Neural cell (in vitro differentiated cells): ENCODE results near the gene HTRA2. TPM values are rescaled to one million over a fixed set of nuclear protein-coding genes. Genes with fewer than 3 reads are reported as not detected.

Experiments
- H2AFZ ChIP-seq: fragments of 200-600, 300-800 bp; sonication (generic), shearing (Covaris generic); 2 replicates; pipeline ENCODE4 v1.6.0; 2014; ENCODE audit warnings: low read depth, mild to moderate bottlenecking, antibody characterized with exemption, low read length, moderate library complexity
- H3F3A ChIP-seq: fragments of 200-600 bp; shearing (Covaris generic); 2 replicates; pipeline ENCODE4 v1.6.1; 2016; ENCODE audit warnings: mild to moderate bottlenecking, moderate library complexity, mixed read lengths, antibody characterized with exemption, low read length; ENCODE audit not compliant: insufficient read depth, poor library complexity, severe bottlenecking
- H3K27ac ChIP-seq: fragments of 200-600, 300-800 bp; sonication (generic), shearing (Covaris generic); 2 replicates; pipeline ENCODE4 v1.5.1; 2014; ENCODE audit warnings: mild to moderate bottlenecking, low read length, moderate library complexity
- H3K27me3 ChIP-seq: fragments of 300-800, 200-600 bp; sonication (generic), shearing (Covaris generic); 2 replicates; pipeline ENCODE4 v1.6.0; 2014; ENCODE audit warnings: mild to moderate bottlenecking, low read depth, low read length, moderate library complexity; ENCODE audit not compliant: insufficient read depth
- H3K36me3 ChIP-seq: fragments of 300-800, 200-600 bp; sonication (generic), shearing (Covaris generic); 2 replicates; pipeline ENCODE4 v1.5.1; 2014; ENCODE audit warnings: mild to moderate bottlenecking, antibody characterized with exemption, low read length, moderate library complexity; ENCODE audit not compliant: insufficient read depth
- H3K4me2 ChIP-seq: fragments of 300-800, 200-600 bp; sonication (generic), shearing (Covaris generic); 2 replicates; pipeline ENCODE4 v1.6.0; 2014; ENCODE audit warnings: mild to moderate bottlenecking, low read length
- H3K4me3 ChIP-seq: fragments of 300-800, 200-600 bp; sonication (generic), shearing (Covaris generic); 2 replicates; pipeline ENCODE4 v1.5.1; 2014; ENCODE audit warnings: mild to moderate bottlenecking, low read length, moderate library complexity
- H3K79me2 ChIP-seq: fragments of 200-600 bp; shearing (Covaris generic); replicated peaks from 2 replicates; pipeline ENCODE4 v1.6.0; 2014; ENCODE audit warnings: mild to moderate bottlenecking, low read length, moderate library complexity; ENCODE audit not compliant: insufficient read depth
- H3K9ac ChIP-seq: fragments of 300-800, 200-600 bp; sonication (generic), shearing (Covaris generic); 2 replicates; pipeline ENCODE4 v1.6.1; 2016; ENCODE audit warnings: mild to moderate bottlenecking, low read length, mixed read lengths
- H3K9me2 ChIP-seq: fragments of 200-600 bp; shearing (Covaris generic); 2 replicates; pipeline ENCODE4 v1.6.1; 2016; ENCODE audit warnings: mild to moderate bottlenecking, low read length, mixed read lengths; ENCODE audit not compliant: insufficient read depth
- H3K9me3 ChIP-seq: fragments of 200-600, 300-800 bp; sonication (generic), shearing (Covaris generic); 2 replicates; pipeline ENCODE4 v1.6.1; 2016; ENCODE audit warnings: mild to moderate bottlenecking, mixed run types, low read length, moderate library complexity, mixed read lengths
- H4K20me1 ChIP-seq: fragments of 200-600 bp; shearing (Covaris generic); 2 replicates; pipeline ENCODE4 v1.6.1; 2016; ENCODE audit warnings: mild to moderate bottlenecking, mixed run types; ENCODE audit not compliant: insufficient read depth
- CTCF ChIP-seq: fragments of 450-650 bp; IDR thresholded peaks from 2 replicates; pipeline ENCODE4 v1.5.1; 2014; ENCODE audit warnings: antibody characterized with exemption, mild to moderate bottlenecking, moderate library complexity; ENCODE audit not compliant: poor library complexity, severe bottlenecking
- EP300 ChIP-seq: fragments of 450-650 bp; conservative IDR thresholded peaks from 2 replicates; pipeline ENCODE4 v1.6.1; 2014; ENCODE audit warnings: antibody characterized with exemption, mild to moderate bottlenecking, moderate library complexity; ENCODE audit not compliant: poor library complexity, severe bottlenecking
- EZH2 ChIP-seq: fragments of 200-600, 300-800 bp; shearing (Covaris generic), sonication (generic); IDR thresholded peaks from 2 replicates; pipeline ENCODE4 v1.6.1; 2014; ENCODE audit warnings: antibody characterized with exemption, low read length, borderline replicate concordance, mild to moderate bottlenecking; ENCODE audit not compliant: insufficient read depth, poor library complexity, severe bottlenecking
- MXI1 ChIP-seq: fragments of 450-650 bp; conservative IDR thresholded peaks from 2 replicates; pipeline ENCODE4 v1.6.1; 2014; ENCODE audit warnings: antibody characterized with exemption, mild to moderate bottlenecking; ENCODE audit not compliant: poor library complexity, severe bottlenecking
- POLR2AphosphoS5 ChIP-seq: IDR thresholded peaks from 2 replicates; pipeline ENCODE4 v1.6.1; 2012
- RAD21 ChIP-seq: fragments of 450-650 bp; conservative IDR thresholded peaks from 2 replicates; pipeline ENCODE4 v1.6.1; 2014; ENCODE audit warnings: antibody characterized with exemption, mild to moderate bottlenecking, moderate library complexity
- REST ChIP-seq: IDR thresholded peaks from 2 replicates; pipeline ENCODE4 v1.6.1; 2012; ENCODE audit warnings: borderline replicate concordance
- SMC3 ChIP-seq: fragments of 450-650 bp; conservative IDR thresholded peaks from 2 replicates; pipeline ENCODE4 v1.6.1; 2014; ENCODE audit warnings: antibody characterized with exemption, mild to moderate bottlenecking, moderate library complexity; ENCODE audit not compliant: poor library complexity
- TAF1 ChIP-seq: IDR thresholded peaks from 2 replicates; pipeline ENCODE4 v1.6.1; 2012; ENCODE audit warnings: low read depth
- polyA plus RNA-seq: library from polyadenylated mRNA; depleted of rRNA; stranded (reverse); fragments of >200 nt; gene quantifications from 2 replicates; pipeline ENCODE4 v1.2.3, GENCODE V29; 2014

Gene HTRA2
- polyA plus RNA-seq, 1 donor from 2014 or later = 126 TPM

GRCh38 chr2:74514368-74515270 lies 15.1 kb upstream of the HTRA2 start, which contains the start of gene TLX2:
TLX2 (plus strand) TSS chr2:74514450; CDS start chr2:74514807, 357 bp downstream.
- Histone ChIP-seq H3K79me2 (no peaks in the 10 kb centered on the region), H3K36me3 (no peaks in the 10 kb centered on the region), H3K9me3 (no peaks in the 10 kb centered on the region), H3K9me2 (no peaks in the 10 kb centered on the region), H3K27ac (no peak within 1 kb of the TSS), H3K27me3 (peaks cover 99% of the 10 kb centered on the region), H3K4me3 (no peak within 1 kb of the TSS), H3K9ac (no peak within 1 kb of the TSS), H3K4me2 (no peak within 1 kb of the TSS), H3F3A (no peaks in the 10 kb centered on the region), H4K20me1 (no peaks in the 10 kb centered on the region), H2AFZ (no peak within 1 kb of the TSS)
- TF ChIP-seq CTCF (no peak), POLR2AphosphoS5 (no peak), REST (no peak), EZH2 (peak; percentile 97), EP300 (no peak), TAF1 (no peak), RAD21 (no peak), SMC3 (no peak)

- Histone ChIP-seq H3K9ac (no peak overlapping the region), H3F3A (no peaks in the 10 kb centered on the region), H3K27ac (no peak overlapping the region), H3K36me3 (no peaks in the 10 kb centered on the region), H4K20me1 (no peaks in the 10 kb centered on the region), H3K9me3 (no peaks in the 10 kb centered on the region), H3K4me3 (no peak overlapping the region), H3K9me2 (no peaks in the 10 kb centered on the region), H3K27me3 (peaks cover 99% of the 10 kb centered on the region), H3K4me2 (no peak overlapping the region), H3K79me2 (no peaks in the 10 kb centered on the region), H2AFZ (no peak overlapping the region)
- TF ChIP-seq CTCF (no peak), SMC3 (no peak), MXI1 (no peak), REST (no peak), TAF1 (no peak), EZH2 (peak; percentile 96)
These were observed 14.3 kb upstream of the HTRA2 start for GRCh38 chr2:74515271-74515980.
